NCI-H2107 (cell line): ENCODE measurements around the gene PHF19.

Experiments
- DNase-seq: peaks from one replicate; lab custom pipeline; 2025; lab: John Stamatoyannopoulos, UW

Gene PHF19

GRCh38 chr9:120853198-120853597 is 23.8 kb downstream of the PHF19 start:
- no peak for DNase-seq

- DNase-seq = no peak
These were observed 24.6 kb downstream of the PHF19 start for GRCh38 chr9:120852240-120853010.

- DNase-seq = no peak
These were observed 25.5 kb downstream of the PHF19 start for GRCh38 chr9:120851449-120851848.

- DNase-seq = no peak
These were observed 26.7 kb downstream of the PHF19 start for GRCh38 chr9:120850315-120850714.

- DNase-seq = no peak
These were observed 30.1 kb downstream of the PHF19 start for GRCh38 chr9:120846906-120847305.

GRCh38 chr9:120846251-120846889 is 30.6 kb downstream of the PHF19 start:
- DNase-seq = no peak

- DNase-seq = no peak
These were observed 31.7 kb downstream of the PHF19 start for GRCh38 chr9:120845255-120845654.

- DNase-seq = peak; percentile 98
These were observed 34.1 kb downstream of the PHF19 start, which contains the start of gene PSMD5 for GRCh38 chr9:120842685-120843485. TSS of gene PSMD5 (minus strand) at chr9:120842922. CDS start at chr9:120842909, 13 bp downstream.

- no peak for DNase-seq
These were observed 34.9 kb downstream of the PHF19 start for GRCh38 chr9:120841930-120842684.

GRCh38 chr9:120839146-120839545 is 37.8 kb downstream of the PHF19 start:
- no peak for DNase-seq

GRCh38 chr9:120837921-120838320 is 39.1 kb downstream of the PHF19 start:
- no peak for DNase-seq

GRCh38 chr9:120833325-120833724 is 43.7 kb downstream of the PHF19 start:
- no peak for DNase-seq

- no peak for DNase-seq
These were observed 44.2 kb downstream of the PHF19 start for GRCh38 chr9:120832807-120833206.

- no peak for DNase-seq
These were observed 46.1 kb downstream of the PHF19 start for GRCh38 chr9:120830865-120831264.

- DNase-seq = no peak
These were observed 46.8 kb downstream of the PHF19 start for GRCh38 chr9:120830151-120830550.

GRCh38 chr9:120829650-120830049 is 47.3 kb downstream of the PHF19 start:
- DNase-seq = no peak

- DNase-seq = no peak
These were observed 56.9 kb downstream of the PHF19 start for GRCh38 chr9:120820095-120820494.

- no peak for DNase-seq
These were observed 58.4 kb downstream of the PHF19 start for GRCh38 chr9:120818595-120818994.

GRCh38 chr9:120815075-120815474 is 61.9 kb downstream of the PHF19 start:
- no peak for DNase-seq

- no peak for DNase-seq
These were observed 68.1 kb downstream of the PHF19 start for GRCh38 chr9:120808931-120809330.

GRCh38 chr9:120807607-120808379 is 69.2 kb downstream of the PHF19 start:
- DNase-seq = no peak
